ENCODE data around the gene HOXD13.

HOXD13 gene

DNA sequence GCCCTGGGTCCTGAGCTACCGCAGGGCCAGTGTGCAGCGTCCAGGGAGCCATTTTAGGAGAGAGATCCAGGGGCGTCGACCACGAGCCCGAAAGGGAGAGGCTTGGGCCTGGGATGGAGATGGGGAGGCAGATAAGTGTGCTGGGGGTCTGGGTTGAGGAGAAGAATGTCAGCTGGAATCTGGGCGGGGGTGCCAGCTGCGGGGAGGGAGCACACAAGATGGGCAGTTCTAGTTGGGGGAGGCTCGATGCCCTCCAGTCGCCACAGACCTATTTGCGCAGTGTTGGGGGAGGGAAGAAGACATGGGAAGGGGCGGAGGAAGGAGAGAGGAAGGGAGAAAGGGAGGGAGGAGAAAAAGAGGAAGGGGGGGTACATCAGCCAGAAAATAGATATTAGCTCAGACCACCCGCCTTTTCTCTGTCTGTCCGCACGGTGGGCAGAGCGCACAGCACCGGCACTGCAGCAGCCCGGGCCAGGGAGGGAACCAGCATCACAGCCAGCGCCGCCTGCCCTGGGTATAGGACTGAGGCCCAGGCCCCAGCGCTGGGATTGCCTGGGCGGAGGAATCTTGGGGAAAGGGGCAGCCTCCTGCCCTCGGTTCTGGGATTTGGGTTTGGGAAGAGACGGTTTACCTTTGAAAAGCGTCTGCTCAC lies 12.7 kb downstream of the HOXD13 start:
- no peak for DNase-seq (ENCODE audit: insufficient read length, low spot score)

DNA sequence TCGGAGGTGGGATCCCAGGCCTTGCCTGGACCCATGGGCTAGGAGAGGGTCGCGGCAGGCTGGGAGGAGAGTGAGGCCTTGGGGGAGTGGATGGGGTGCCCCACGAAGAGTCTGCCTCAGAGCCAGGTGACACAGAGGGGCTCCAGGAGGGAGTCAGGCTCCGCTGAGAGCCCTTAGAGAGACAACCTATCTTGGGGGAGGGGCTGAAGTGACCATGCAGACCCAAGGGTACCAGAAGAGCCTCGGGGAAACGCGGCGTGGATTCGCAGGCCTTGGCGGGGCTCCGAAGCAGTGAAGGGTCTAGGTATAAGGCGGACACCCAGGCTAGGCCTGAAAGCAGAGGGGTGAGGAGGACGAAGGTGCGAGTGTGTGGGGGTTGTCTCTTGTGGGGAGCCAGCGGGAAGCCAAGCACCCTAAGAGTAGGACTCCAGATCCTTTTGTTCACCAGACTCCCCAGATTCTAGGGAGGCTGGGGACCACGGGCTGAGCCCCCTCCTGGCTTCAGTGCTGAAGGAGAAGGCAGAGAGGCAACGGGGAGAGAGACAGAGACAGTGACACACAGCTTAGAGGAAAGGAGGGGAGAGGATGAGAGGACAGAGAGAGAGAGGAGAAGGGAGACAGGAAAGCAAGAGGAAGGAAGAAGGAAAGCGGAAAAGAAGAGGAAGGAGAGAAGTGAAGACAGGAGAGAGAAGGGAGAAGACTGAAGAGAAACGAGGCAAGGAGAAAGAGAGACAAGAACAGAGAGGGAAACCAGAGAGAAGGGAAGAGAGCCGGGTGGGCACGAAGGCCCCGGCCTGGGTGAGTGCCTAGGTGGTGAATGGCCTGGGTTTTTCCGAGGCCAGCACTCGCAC lies 13.4 kb downstream of the HOXD13 start:
- FAIRE-seq (no peak), DNase-seq (ENCODE audit: insufficient read length, low spot score) (no peak)

More for the DNA sequence above, 12.7 kb downstream of the HOXD13 start:
- FAIRE-seq: no peak

DNA sequence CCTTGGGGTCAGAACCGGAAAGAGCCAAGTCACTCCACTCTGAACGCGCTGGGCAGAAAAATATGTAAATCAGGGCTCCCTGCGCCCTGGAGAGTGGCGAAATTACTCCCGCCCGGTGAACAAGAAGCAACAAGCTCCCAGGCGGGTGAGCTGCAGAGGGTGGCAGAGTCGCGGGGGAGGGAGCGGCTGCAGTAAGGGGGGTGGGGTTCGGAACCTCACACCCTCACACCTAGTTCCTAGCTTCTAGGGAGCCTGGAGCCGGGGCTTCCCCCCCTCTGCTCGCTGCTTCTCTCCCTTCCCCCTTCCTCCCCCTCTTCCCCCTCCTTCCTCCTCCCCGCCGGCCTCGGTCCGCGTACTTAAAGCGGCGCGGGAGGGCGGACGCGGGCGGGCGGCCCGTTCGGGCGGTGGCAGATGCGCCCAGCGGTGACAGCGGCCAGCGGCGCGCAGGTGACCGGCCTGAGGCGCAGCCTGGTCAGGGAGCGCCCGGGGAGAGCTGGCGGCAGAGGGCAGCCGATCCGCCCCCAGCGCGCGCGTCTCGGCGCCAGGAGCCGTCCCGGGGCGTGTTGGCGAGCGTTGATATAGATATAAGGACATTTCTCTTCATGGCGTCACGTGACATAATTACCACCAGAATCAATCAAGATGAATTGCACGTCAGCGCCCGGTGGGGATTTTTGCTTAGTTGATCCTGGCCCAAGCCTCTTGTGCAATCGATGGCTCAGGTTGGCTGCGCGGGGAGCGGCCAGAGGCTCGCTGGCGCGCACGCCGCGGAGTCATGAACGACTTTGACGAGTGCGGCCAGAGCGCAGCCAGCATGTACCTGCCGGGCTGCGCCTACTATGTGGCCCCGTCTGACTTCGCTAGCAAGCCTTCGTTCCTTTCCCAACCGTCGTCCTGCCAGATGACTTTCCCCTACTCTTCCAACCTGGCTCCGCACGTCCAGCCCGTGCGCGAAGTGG lies 14.3 kb downstream of the HOXD13 start, which contains the start of gene HOXD11:
TSS of gene HOXD11 (plus strand) at position 700 of the 959 bp plus-strand sequence. CDS start at position 776, 76 bp downstream.
- DNase-seq (ENCODE audit: insufficient read length, low spot score) (no peak), FAIRE-seq (no peak)

DNA sequence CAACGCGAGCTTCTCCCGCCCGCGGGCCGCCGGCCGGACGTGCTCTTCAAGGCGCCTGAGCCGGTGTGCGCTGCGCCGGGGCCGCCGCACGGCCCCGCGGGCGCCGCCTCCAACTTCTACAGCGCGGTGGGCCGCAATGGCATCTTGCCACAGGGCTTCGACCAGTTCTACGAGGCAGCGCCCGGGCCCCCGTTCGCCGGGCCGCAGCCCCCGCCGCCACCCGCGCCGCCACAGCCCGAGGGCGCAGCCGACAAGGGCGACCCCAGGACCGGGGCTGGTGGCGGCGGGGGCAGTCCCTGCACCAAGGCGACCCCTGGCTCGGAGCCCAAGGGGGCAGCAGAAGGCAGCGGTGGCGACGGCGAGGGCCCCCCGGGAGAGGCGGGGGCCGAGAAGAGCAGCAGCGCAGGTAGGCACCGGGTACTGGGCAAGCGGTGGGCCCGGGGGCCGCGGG lies 15.2 kb downstream of the HOXD13 start:
- DNase-seq (ENCODE audit: insufficient read length, low spot score) (no peak), FAIRE-seq (no peak)

DNA sequence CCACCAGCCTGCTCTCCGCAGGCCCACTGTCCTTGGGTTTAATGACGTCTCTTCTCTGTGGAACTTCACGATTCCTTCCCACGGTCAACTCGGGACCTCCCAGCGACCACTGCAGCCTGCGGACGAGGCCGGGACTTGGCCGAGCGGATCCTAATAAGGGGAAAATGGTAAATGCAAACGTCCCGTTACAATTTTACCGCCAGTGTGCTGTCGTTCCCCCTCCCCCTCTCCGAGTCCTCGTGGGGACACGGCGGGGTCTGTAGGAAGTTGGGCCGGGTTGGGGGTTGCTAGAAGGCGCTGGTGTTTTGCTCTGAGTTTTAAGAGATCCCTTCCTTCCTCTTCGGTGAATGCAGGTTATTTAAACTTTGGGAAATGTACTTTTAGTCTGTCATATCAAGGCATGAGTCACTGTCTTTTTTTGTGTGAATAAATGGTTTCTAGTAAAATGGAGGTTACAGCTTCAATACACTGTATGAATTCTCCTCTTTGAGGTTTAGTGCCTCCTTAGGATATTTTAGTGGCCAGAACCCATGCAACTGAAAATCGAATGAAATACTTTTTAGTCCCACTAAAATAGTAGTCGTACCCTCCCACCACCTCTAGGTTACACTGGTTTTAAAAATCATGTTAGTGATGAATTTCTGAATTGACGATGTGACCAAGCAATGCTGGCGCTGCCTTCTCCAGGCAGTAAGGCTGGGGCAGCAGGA lies 16.8 kb downstream of the HOXD13 start:
- no peak for FAIRE-seq

DNA sequence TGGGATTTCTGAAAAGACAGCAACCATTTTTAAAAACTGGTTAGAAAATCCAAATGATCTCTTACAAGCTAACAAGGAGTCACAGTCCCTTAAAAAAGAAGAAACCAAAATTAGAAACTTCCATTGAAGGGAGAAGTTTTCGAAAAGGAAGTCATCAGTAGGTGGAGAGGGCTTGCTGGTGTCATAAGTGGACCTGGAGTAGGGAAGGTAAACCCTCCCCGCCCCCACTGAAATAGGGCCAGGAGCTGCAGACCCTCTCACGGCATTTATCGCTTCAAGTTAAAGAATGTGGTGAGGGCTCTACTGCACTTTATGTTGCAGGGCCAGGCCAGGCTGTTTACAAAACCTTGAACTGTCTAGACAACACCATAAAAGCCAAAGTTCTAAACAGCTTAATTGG lies 17.4 kb downstream of the HOXD13 start:
- no peak for FAIRE-seq
- no peak for DNase-seq (ENCODE audit: insufficient read length, low spot score)

More for the DNA sequence above, 16.8 kb downstream of the HOXD13 start:
- no peak for DNase-seq (ENCODE audit: insufficient read length, low spot score)

DNA sequence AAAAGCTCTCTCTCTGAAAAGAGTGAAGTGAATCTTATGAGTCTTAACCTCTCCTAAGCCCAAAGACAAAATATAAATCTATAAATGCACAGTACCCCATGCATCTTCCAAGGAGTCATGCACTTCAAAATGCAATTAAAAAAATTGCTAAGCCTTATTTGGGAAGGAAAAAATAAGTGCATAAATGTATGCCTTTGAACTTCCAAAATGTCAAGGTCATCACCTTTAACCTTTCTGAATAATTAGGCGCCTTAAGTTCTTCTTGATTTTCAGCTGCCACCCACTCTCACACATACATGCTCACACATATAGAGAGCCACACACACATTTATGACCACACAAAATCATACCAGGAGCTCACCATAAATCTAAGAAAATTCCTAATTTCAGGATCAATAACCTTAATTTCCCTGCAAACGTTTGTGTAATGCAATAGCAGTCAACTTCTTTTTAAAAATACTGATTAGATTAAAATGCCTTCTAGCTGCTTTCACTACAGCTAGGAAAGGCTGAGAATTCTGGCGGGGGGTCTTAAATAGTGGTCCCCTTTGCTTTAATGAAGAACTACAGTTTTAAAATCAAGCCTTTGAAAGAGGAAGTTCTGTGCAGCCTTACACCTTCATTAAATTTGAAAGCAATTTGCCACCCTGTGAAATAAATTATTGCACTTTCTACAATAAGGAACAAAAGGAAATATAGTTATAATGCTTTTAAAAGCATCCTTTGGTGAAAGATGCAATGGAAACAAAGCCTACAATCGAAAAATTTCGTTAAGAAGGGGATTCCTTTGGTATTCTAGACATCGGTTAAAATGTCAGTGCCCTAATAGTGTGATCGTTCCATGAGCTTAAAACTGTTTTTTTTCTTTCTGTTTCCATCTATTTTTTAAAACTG lies 18.1 kb downstream of the HOXD13 start:
- DNase-seq (ENCODE audit: insufficient read length, low spot score) (no peak), FAIRE-seq (no peak)

DNA sequence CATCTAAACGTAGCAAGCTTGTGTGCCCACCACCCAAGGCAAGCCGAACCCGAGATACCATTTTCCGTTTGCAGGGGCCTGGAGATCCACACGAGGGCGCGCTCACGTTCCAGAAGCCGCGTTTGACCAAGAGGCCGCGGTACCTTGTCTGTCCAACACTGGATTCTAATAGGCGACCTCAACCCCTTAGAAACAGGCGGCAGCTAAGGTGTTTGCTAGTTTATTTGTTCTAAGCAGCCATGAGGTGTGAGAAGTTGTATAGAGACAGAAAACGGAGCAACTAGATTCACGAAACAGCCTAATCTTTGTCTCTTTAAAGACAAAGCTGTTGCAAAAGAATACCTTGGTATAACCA lies 18.8 kb downstream of the HOXD13 start:
- FAIRE-seq (no peak), DNase-seq (ENCODE audit: insufficient read length, low spot score) (no peak)

DNA sequence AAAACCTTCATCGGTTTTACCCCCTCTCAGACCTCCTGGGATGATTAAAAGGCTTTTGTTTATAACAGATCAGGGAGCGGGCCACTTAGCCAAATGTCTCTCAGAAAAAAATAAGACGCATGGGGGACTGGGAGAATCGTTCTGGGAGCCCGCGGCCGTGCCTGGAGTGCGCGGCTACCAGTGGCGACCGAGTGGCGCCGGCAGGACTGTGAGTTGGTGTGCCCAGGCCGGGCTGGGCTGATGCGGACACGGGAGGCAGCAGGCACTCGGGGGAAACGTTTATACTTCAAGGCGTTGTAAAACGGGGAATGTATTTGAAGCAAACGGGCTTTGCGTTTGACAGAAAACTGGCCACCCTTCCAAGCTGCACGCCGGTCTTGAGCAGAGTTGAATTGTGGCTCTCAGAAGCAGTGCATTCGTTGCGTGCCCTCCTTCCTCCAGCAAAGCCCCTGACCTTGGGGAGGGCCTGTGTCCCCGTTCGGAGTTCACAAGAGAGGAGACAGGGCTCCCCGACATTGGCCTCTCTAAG lies 19.4 kb downstream of the HOXD13 start:
- no peak for FAIRE-seq
- DNase-seq (ENCODE audit: insufficient read length, low spot score): no peak

DNA sequence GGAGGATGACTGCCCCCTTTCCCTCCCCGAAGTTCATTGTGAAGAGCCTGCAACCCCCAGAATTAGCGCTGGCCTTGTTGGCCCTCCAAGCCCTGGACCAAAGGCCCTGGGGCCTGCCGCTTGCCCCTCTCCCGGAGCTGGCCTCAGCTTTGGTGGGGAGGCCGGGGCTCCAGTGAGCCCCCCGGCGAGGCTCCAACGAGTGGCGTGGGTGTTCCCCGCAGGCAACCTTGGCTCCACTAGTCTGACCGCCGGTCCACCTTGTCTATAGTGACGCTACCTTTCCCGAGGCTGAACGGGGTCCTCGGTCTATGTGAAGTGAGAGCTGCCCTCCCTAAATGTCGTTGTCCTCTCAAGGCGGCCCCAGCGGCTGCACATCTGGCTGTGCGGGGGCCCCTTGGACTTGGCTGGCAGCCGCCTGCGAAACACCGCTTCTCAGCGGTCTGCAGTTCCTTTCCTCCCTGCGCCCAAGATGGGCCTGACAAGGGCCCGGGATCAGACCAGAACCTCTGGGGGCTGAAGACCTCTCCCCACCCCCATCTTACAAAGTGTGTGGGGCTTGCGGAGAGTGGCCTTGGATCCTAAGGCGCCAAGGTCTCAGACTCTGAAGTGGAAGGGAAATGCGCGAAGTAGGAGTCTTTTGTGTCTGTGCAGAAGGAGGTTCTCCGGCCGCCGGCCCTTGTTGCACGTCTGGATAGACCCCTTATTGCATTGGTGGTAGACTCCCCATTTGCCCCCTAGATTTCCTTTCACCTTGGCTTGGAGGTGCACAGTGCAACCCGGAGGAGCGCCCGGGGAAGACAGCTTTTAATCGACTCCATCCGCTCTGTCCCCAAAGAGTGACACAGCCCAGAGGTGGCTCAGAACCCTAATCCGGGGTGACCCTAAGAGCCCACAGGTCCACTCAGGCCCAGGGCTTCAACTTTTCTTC lies 20.1 kb downstream of the HOXD13 start:
- FAIRE-seq (no peak), DNase-seq (ENCODE audit: insufficient read length, low spot score) (no peak)

DNA sequence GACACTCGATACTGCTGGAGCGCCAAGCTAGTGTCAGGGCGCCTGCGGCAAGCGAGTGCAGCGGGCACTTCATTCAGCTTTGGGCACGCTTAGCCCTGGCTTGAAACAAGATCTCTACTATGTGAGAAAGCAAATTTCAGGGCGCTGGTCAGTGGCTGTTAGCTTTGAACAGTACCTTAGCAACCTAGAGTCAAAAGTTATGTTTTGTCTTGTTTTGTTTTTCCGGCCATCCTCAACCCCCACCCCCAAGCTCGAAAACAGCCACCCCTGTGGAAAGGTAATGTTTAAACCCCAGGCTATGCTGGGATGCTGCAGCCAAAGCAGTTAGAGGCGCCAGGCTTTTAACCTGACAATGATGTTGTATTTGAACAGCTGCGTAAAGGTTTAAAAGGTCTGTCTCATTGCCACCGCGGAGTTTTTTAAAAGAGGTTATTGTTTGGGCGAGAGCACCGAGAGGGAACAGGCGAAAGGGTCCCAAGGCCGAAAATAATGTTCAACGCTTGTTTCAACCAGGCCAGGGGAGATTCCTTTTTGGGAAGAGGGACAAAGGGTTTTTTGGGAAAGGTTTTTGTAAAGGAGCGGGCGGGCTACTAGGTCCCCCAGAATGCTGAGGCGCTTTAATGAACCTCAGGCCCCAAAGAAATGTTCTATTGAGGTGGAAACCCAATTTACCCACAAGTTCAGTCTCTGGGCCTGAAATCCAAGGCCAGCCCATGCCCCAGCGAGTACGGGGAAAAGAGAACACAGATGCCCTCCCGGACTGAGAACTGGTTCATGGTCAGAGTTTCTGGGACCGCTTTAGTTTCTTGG lies 21.8 kb downstream of the HOXD13 start:
- DNase-seq (ENCODE audit: insufficient read length, low spot score) (no peak), FAIRE-seq (no peak)

DNA sequence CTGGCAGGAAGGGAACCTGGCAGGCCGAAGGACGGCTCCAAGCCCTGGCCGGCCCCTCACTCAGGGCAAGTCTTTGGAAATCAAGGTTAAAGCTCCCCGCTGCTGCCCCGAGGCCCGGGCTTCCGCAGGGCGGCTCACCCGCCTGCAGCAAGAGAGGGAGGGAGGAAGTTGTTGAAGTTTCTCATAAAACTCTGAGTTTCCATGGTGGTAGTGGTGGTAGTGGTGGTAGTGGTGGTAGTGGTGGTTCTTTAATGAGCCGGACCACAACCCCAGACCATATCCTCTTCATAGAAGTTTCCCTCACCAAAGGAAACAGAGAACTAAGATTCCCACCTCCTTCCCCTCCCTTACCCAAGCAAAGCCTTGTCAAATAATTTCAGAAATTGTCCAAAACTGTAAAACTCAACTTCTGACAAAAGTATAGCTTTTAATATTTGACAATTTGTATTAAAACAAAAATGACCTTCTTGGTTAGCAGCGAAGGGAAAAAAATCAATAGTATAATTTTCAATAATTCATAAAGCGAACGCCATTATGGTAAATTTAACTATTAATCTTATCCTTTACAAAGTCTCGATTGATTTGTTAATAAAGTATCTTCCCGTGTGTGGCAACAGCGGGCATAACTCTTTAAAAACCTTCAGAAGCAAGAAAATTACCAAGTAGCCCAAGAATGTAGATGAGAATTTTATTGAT lies 22.6 kb downstream of the HOXD13 start:
- DNase-seq (ENCODE audit: insufficient read length, low spot score): no peak
- FAIRE-seq: no peak

DNA sequence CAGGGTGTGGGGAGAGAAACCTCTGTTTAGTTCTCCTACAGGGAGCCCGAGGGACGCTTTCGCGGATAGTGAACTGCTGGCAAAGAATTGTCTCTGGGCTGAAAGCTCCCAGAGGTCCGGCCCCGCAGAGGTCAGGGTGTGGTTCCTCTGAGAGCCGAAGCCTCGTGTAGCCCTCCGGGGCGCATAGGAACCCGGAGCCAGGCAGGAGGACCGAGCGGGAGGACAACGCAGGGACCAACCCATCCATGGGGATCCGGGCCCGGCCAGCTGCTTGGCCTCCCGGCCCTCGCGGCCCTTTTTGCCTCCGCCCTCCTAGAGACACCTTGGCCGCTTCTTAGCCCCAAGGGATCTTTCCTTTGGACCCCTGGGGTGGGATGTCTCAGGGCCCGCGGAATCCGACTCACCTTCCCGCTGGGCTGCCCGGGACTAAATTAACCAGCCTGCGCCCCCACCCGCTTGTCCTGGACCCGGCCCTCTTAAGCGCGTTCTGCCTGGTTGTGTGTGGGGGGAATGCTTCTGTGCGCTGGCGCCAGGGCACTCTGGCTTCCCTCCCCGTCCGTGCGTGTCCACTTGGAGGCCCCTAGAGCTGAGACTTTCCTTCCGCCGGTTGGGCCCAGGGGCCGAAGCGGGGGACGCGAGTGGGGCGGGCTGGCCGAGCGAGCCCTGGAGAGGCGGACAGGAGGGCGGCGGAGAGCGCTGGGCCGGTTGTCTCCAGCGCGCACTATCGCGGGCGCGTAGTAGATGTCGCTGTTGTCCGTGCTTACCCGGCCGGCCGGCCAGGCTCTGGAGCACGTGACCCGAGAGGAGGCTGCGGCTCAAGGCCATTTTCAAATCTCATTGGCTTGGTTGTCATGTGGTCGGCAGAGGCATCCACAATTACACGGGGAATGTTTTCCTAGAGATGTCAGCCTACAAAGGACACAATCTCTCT lies 23.6 kb downstream of the HOXD13 start, which contains the start of gene HOXD10:
TSS of gene HOXD10 (plus strand) at position 896 of the 931 bp plus-strand sequence. CDS start 56 bp downstream, outside the sequence.
- DNase-seq (ENCODE audit: insufficient read length, low spot score) (no peak), FAIRE-seq (no peak)

DNA sequence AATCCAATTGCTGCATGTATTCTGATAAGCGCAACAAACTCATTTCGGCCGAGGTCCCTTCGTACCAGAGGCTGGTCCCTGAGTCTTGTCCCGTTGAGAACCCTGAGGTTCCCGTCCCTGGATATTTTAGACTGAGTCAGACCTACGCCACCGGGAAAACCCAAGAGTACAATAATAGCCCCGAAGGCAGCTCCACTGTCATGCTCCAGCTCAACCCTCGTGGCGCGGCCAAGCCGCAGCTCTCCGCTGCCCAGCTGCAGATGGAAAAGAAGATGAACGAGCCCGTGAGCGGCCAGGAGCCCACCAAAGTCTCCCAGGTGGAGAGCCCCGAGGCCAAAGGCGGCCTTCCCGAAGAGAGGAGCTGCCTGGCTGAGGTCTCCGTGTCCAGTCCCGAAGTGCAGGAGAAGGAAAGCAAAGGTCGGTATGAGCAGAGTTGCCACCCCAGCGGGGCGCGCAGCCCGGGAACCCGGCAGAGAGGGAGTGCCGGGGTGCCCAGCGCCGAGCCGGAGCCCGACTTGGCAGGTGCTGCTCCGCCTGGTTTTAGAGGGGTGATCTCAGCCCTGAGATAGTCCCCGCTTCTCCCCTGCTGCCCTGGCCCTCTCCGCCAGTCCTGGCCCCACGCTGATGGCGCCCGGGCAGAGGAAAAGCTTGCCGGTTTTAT lies 24.8 kb downstream of the HOXD13 start:
- FAIRE-seq (no peak), DNase-seq (ENCODE audit: insufficient read length, low spot score) (no peak)
